IMR-90 (cell line): Measurements from ENCODE around the gene LETM1. TPM values are rescaled to one million over a fixed set of nuclear protein-coding genes. Genes with fewer than 3 reads are reported as not detected.

Source experiments
- ATAC-seq: fragments of 200-7000 bp; cut with Tn5 transposase; 2 replicates; pipeline ENCODE4 v1.9.1; 2020; ENCODE audit warnings: low read depth, mild to moderate bottlenecking, moderate library complexity
- BruUV-seq: library from RNA; stranded (reverse); fragments of 400-500 nt; replicated peaks from 2 replicates; lab custom pipeline; 2021; lab: Mats Ljungman, UMichigan
- CTCF ChIA-PET: fragments of 300-600 bp; formaldehyde crosslinking; extraction: SDS; loops from one replicate; lab custom pipeline; 2021; ENCODE audit warnings: antibody characterized with exemption; lab: Yijun Ruan, JAX
- POLR2A ChIA-PET: fragments of 300-600 bp; sonication (Branson Sonifier 250); formaldehyde crosslinking; loops from one replicate; lab custom pipeline; 2022; ENCODE audit warnings: antibody characterized with exemption; ENCODE audit not compliant: unreplicated experiment; lab: Charles Lee
- DNase-seq: peaks from one replicate; pipeline ENCODE4 v3.0.0; 2013
- H2AFZ ChIP-seq: replicated peaks from 2 replicates; pipeline ENCODE3; 2013; ENCODE audit warnings: low read length, mild to moderate bottlenecking; ENCODE audit not compliant: poor library complexity
- H2AK5ac ChIP-seq: 2 replicates; pipeline ENCODE4 v1.6.1; 2013; ENCODE audit warnings: low read depth, low read length, inconsistent platforms
- H2AK9ac ChIP-seq: replicated peaks from 2 replicates; pipeline ENCODE3; 2013; ENCODE audit warnings: mild to moderate bottlenecking, low read depth, low read length, moderate library complexity; ENCODE audit not compliant: poor library complexity
- H2BK120ac ChIP-seq: 2 replicates; pipeline ENCODE4 v1.6.1; 2013; ENCODE audit warnings: low read depth, low read length, inconsistent platforms
- H2BK15ac ChIP-seq: 3 replicates; pipeline ENCODE4 v1.6.1; 2013; ENCODE audit warnings: low read depth, low read length, inconsistent platforms
- H2BK20ac ChIP-seq: 2 replicates; pipeline ENCODE4 v1.6.1; 2013; ENCODE audit warnings: low read depth, mild to moderate bottlenecking, inconsistent platforms, low read length, moderate library complexity
- H2BK5ac ChIP-seq: 2 replicates; pipeline ENCODE4 v1.6.1; 2013; ENCODE audit warnings: mild to moderate bottlenecking, low read depth, low read length, inconsistent platforms; ENCODE audit not compliant: poor library complexity, severe bottlenecking
- H3K14ac ChIP-seq: replicated peaks from 2 replicates; pipeline ENCODE4 v1.6.1; 2013; ENCODE audit warnings: low read depth, low read length, inconsistent platforms
- H3K18ac ChIP-seq: 2 replicates; pipeline ENCODE4 v1.6.1; 2013; ENCODE audit warnings: low read depth, low read length, control low read depth
- H3K23ac ChIP-seq: 2 replicates; pipeline ENCODE4 v1.6.1; 2013; ENCODE audit warnings: low read depth, low read length, inconsistent platforms
- H3K27ac ChIP-seq: 2 replicates; pipeline ENCODE4 v1.5.1; 2013; ENCODE audit warnings: mild to moderate bottlenecking, control low read depth, low read length; ENCODE audit not compliant: insufficient read depth
- H3K27me3 ChIP-seq: 2 replicates; pipeline ENCODE4 v1.6.1; 2013; ENCODE audit warnings: low read length; ENCODE audit not compliant: control insufficient read depth, insufficient read depth
- H3K36me3 ChIP-seq: 2 replicates; pipeline ENCODE4 v1.6.1; 2013; ENCODE audit warnings: low read length, mixed read lengths; ENCODE audit not compliant: control insufficient read depth, insufficient read depth
- H3K4ac ChIP-seq: 2 replicates; pipeline ENCODE4 v1.6.1; 2013; ENCODE audit warnings: low read depth, low read length, inconsistent platforms
- H3K4me1 ChIP-seq: 2 replicates; pipeline ENCODE4 v1.6.1; 2013; ENCODE audit warnings: low read length, mixed read lengths; ENCODE audit not compliant: control insufficient read depth, insufficient read depth
- H3K4me2 ChIP-seq: 2 replicates; pipeline ENCODE4 v1.6.1; 2013; ENCODE audit warnings: low read depth, mild to moderate bottlenecking, control low read depth, low read length, moderate library complexity
- H3K4me3 ChIP-seq: 2 replicates; pipeline ENCODE4 v1.5.1; 2013; ENCODE audit warnings: low read depth, mild to moderate bottlenecking, control low read depth, low read length, moderate library complexity; ENCODE audit not compliant: insufficient read depth
- H3K56ac ChIP-seq: 2 replicates; pipeline ENCODE4 v1.6.1; 2013; ENCODE audit warnings: low read length, inconsistent platforms; ENCODE audit not compliant: insufficient read depth; ENCODE audit errors: extremely low read depth
- H3K79me1 ChIP-seq, 2 experiments: 2 replicates each; pipeline ENCODE4 v1.6.1; 2013; ENCODE audit warnings: low read length in 2 of 2, inconsistent platforms in 1 of 2, low read depth in 1 of 2
- H3K9ac ChIP-seq: 2 replicates; pipeline ENCODE4 v1.6.1; 2013; ENCODE audit warnings: low read depth, low read length, control low read depth
- H3K9me1 ChIP-seq: 2 replicates; pipeline ENCODE4 v1.6.1; 2013; ENCODE audit warnings: low read length, inconsistent platforms; ENCODE audit not compliant: insufficient read depth
- H3K9me3 ChIP-seq: 2 replicates; pipeline ENCODE4 v1.6.1; 2013; ENCODE audit warnings: low read length; ENCODE audit not compliant: control insufficient read depth, insufficient read depth
- H4K20me1 ChIP-seq: 2 replicates; pipeline ENCODE4 v1.6.1; 2013; ENCODE audit warnings: low read length, inconsistent platforms; ENCODE audit not compliant: insufficient read depth
- H4K5ac ChIP-seq: 2 replicates; pipeline ENCODE4 v1.6.1; 2013; ENCODE audit warnings: mild to moderate bottlenecking, low read depth, low read length, control low read depth
- H4K8ac ChIP-seq, 2 experiments: 2 replicates each; pipeline ENCODE4 v1.6.1; 2013; ENCODE audit warnings: low read depth in 2 of 2, low read length in 2 of 2, control low read depth in 1 of 2, inconsistent platforms in 1 of 2
- H4K91ac ChIP-seq: 2 replicates; pipeline ENCODE4 v1.6.1; 2013; ENCODE audit warnings: low read depth, low read length, inconsistent platforms; ENCODE audit not compliant: insufficient read depth
- BHLHE40 ChIP-seq: fragments of 150-350 bp; IDR thresholded peaks from 2 replicates; pipeline ENCODE4 v1.6.1; 2016; ENCODE audit warnings: mild to moderate bottlenecking, low read depth, low read length
- CEBPB ChIP-seq: IDR thresholded peaks from 2 replicates; pipeline ENCODE4 v1.6.1; 2012; ENCODE audit warnings: low read depth, low read length, improper control_type of control experiment
- CHD1 ChIP-seq: IDR thresholded peaks from 2 replicates; pipeline ENCODE4 v1.6.1; 2012; ENCODE audit warnings: low read depth, low read length, improper control_type of control experiment
- CTCF ChIP-seq: conservative IDR thresholded peaks from 2 replicates; pipeline ENCODE4 v1.5.1; 2012; ENCODE audit warnings: mild to moderate bottlenecking, low read depth, low read length, improper control_type of control experiment
- ELK1 ChIP-seq: fragments of 150-350 bp; IDR thresholded peaks from 2 replicates; pipeline ENCODE4 v1.6.1; 2016; ENCODE audit warnings: low read depth, mild to moderate bottlenecking, low read length, moderate library complexity, borderline replicate concordance
- FOS ChIP-seq: fragments of 150-350 bp; IDR thresholded peaks from 2 replicates; pipeline ENCODE4 v1.6.1; 2016; ENCODE audit warnings: low read depth, low read length
- MAFK ChIP-seq: IDR thresholded peaks from 2 replicates; pipeline ENCODE4 v1.6.1; 2012; ENCODE audit warnings: low read depth, low read length, improper control_type of control experiment
- MAZ ChIP-seq: IDR thresholded peaks from 2 replicates; pipeline ENCODE4 v1.6.1; 2012; ENCODE audit warnings: low read depth, mild to moderate bottlenecking, low read length, improper control_type of control experiment, moderate library complexity, borderline replicate concordance
- MXI1 ChIP-seq: IDR thresholded peaks from 2 replicates; pipeline ENCODE4 v1.6.1; 2012; ENCODE audit warnings: low read depth, mild to moderate bottlenecking, low read length, moderate library complexity, borderline replicate concordance
- NFE2L2 ChIP-seq: fragments of 150-350 bp; IDR thresholded peaks from 2 replicates; pipeline ENCODE4 v1.6.1; 2016; ENCODE audit warnings: low read depth, mild to moderate bottlenecking, low read length
- POLR2A ChIP-seq: IDR thresholded peaks from 2 replicates; pipeline ENCODE4 v1.6.1; 2012; ENCODE audit warnings: mild to moderate bottlenecking, low read depth, low read length
- RAD21 ChIP-seq: IDR thresholded peaks from 2 replicates; pipeline ENCODE4 v1.6.1; 2012; ENCODE audit warnings: low read length, improper control_type of control experiment
- RCOR1 ChIP-seq: IDR thresholded peaks from 2 replicates; pipeline ENCODE4 v1.6.1; 2012; ENCODE audit warnings: mild to moderate bottlenecking, low read length, improper control_type of control experiment; ENCODE audit not compliant: insufficient replicate concordance
- RFX5 ChIP-seq: IDR thresholded peaks from 2 replicates; pipeline ENCODE4 v1.8.0; 2012; ENCODE audit warnings: low read depth, mild to moderate bottlenecking, low read length, moderate library complexity
- SMC3 ChIP-seq: fragments of 150-350 bp; IDR thresholded peaks from 2 replicates; pipeline ENCODE4 v1.6.1; 2016; ENCODE audit warnings: low read depth, mild to moderate bottlenecking, antibody characterized with exemption, low read length, moderate library complexity
- USF2 ChIP-seq: fragments of 150-350 bp; IDR thresholded peaks from 2 replicates; pipeline ENCODE4 v1.6.1; 2017; ENCODE audit warnings: mild to moderate bottlenecking, antibody characterized with exemption, low read length, low read depth
- WGBS, 2 experiments: methylation state at CpG; one replicate each; pipeline versions ENCODE4 v1.1.5 to v1.1.7; 2013; ENCODE audit warnings: missing lambda C conversion rate in 2 of 2; ENCODE audit not compliant: insufficient read length in 1 of 2; ENCODE audit errors: extremely low coverage in 2 of 2; 5-methylcytosine and 5-hydroxymethylcytosine counted together
- dilution Hi-C: fragments of 300-500 bp; cut with HindIII; formaldehyde crosslinking; loops from one replicate; pipeline ENCODE4 v1.14.3; 2018; ENCODE audit warnings: low sequenced_read_pairs; ENCODE audit not compliant: unreplicated experiment
- in situ Hi-C: fragments of 300-500 bp; cut with MboI; formaldehyde crosslinking; loops from 3 replicates; pipeline ENCODE4 v1.14.3; 2019; ENCODE audit warnings: low sequenced_read_pairs, inconsistent platforms, mixed read lengths
- intact Hi-C: fragments of 100-400 bp; cut with micrococcal nuclease; formaldehyde crosslinking; loops from 2 replicates; pipeline ENCODE4 v1.10.0; 2022
- polyA plus RNA-seq, 3 experiments: library from polyadenylated mRNA; depleted of rRNA; stranded (reverse); fragments of >200 nt; gene quantifications; 2 replicates each; pipeline ENCODE4 v1.2.3, GENCODE V29; 2012; ENCODE audit warnings: low replicate concordance in 1 of 3
- total RNA-seq: library from RNA; depleted of rRNA; stranded (reverse); fragments of >200 nt; gene quantifications from 2 replicates; pipeline ENCODE4 v1.2.3, GENCODE V29; 2012

LETM1 gene
- total and polyA plus RNA-seq, 2 of the 4 experiments (the other 2 are of a cell fraction): 25.0 to 49.3 TPM

GRCh38 chr4:1763070-1763549, 92.8 kb downstream of the LETM1 start:
- H2BK15ac ChIP-seq: no peak overlapping the region
- peak overlapping the region; percentile 73 for H2AFZ ChIP-seq
- no peak overlapping the region for H3K4me3 ChIP-seq
- no peaks in the 10 kb centered on the region for H3K9me1 ChIP-seq
- H3K79me1 ChIP-seq: no peaks in the 10 kb centered on the region
- no peak overlapping the region for H3K18ac ChIP-seq
- DNase-seq (no peak), ATAC-seq (no peak)
- H4K5ac ChIP-seq: no peak overlapping the region; the same call in 1 of the 2 replicates
- no peak overlapping the region for H4K8ac ChIP-seq
- no peak overlapping the region for H3K27ac ChIP-seq
- no peak overlapping the region for H2AK5ac ChIP-seq
- peaks cover 4% of the 10 kb centered on the region; the same call in 1 of the 2 replicates for H3K4me1 ChIP-seq
- TF ChIP-seq RAD21: no peak
- no peak for TF ChIP-seq RCOR1
- no peak for TF ChIP-seq POLR2A
- TF ChIP-seq NFE2L2: no peak
- no peak for TF ChIP-seq MXI1
- TF ChIP-seq SMC3: no peak
- no peak for TF ChIP-seq CHD1
- no peak for TF ChIP-seq USF2
- no peak for TF ChIP-seq BHLHE40
- no peak for TF ChIP-seq MAZ
- TF ChIP-seq MAFK: no peak
- no peak for TF ChIP-seq FOS
- no peak for TF ChIP-seq ELK1
- no peak for TF ChIP-seq RFX5
- no peak for TF ChIP-seq CTCF
- TF ChIP-seq CEBPB: no peak
- H2BK20ac ChIP-seq: no peak overlapping the region
- H3K9ac ChIP-seq: no peak overlapping the region
- H3K4me2 ChIP-seq: no peak overlapping the region
- H3K56ac ChIP-seq: no peak overlapping the region
- no peaks in the 10 kb centered on the region; the same call in 1 of the 2 replicates for H3K27me3 ChIP-seq
- POLR2A ChIA-PET: no interaction called here
- WGBS, 2 experiments: 34% methylated on average over 13 of the region's 31 CpGs; no CpG with 5 or more reads in 1 of the 2 experiments
- in situ Hi-C loops (no loop called here), dilution Hi-C loops (no loop called here), intact Hi-C loops (no loop called here)
- no peak overlapping the region for H4K91ac ChIP-seq
- no peak overlapping the region for H2AK9ac ChIP-seq
- no peak overlapping the region for H2BK5ac ChIP-seq
- H3K14ac ChIP-seq: no peak overlapping the region
- H3K4ac ChIP-seq: no peak overlapping the region
- H2BK120ac ChIP-seq: no peak overlapping the region
- CTCF ChIA-PET: no interaction called here
- no peaks in the 10 kb centered on the region for H3K36me3 ChIP-seq
- no peak overlapping the region for H3K23ac ChIP-seq
- BruUV-seq: no TSS peak
- H4K20me1 ChIP-seq: no peaks in the 10 kb centered on the region; the same call in 1 of the 2 replicates
- H3K9me3 ChIP-seq: no peaks in the 10 kb centered on the region
